Measurements from ENCODE around the gene RPTOR. TPM values are rescaled to one million over a fixed set of nuclear protein-coding genes. Genes with fewer than 3 reads are reported as not detected.

RPTOR gene
- total RNA-seq, 1 donor, result 45.5 TPM

- no peak for DNase-seq (ENCODE audit: low read depth in 2 of 3, low spot score in 2 of 3)
These were observed 402.7 kb downstream of the RPTOR start for GRCh38 chr17:80947200-80947940.

- DNase-seq (ENCODE audit: low read depth in 2 of 3, low spot score in 2 of 3), result no peak
These were observed 403.7 kb downstream of the RPTOR start for GRCh38 chr17:80948019-80948975.

GRCh38 chr17:80948976-80949450 is 404.4 kb downstream of the RPTOR start:
- no peak for DNase-seq (ENCODE audit: low read depth in 2 of 3, low spot score in 2 of 3)

GRCh38 chr17:80949451-80950421 is 405.1 kb downstream of the RPTOR start:
- DNase-seq (ENCODE audit: low read depth in 2 of 3, low spot score in 2 of 3), result no peak

- no peak for DNase-seq (ENCODE audit: low read depth in 2 of 3, low spot score in 2 of 3)
These were observed 406.0 kb downstream of the RPTOR start for GRCh38 chr17:80950466-80951120.

- no peak for DNase-seq (ENCODE audit: low read depth in 2 of 3, low spot score in 2 of 3)
These were observed 406.8 kb downstream of the RPTOR start for GRCh38 chr17:80951121-80952090.

GRCh38 chr17:80952291-80952690 is 407.7 kb downstream of the RPTOR start:
- no peak for DNase-seq (ENCODE audit: low read depth in 2 of 3, low spot score in 2 of 3)

- no peak for DNase-seq (ENCODE audit: low read depth in 2 of 3, low spot score in 2 of 3)
These were observed 409.1 kb downstream of the RPTOR start for GRCh38 chr17:80953471-80954315.

- DNase-seq (ENCODE audit: low read depth in 2 of 3, low spot score in 2 of 3), result no peak
These were observed 410.4 kb downstream of the RPTOR start for GRCh38 chr17:80955078-80955477.

- no peak for DNase-seq (ENCODE audit: low read depth in 2 of 3, low spot score in 2 of 3)
These were observed 411.1 kb downstream of the RPTOR start for GRCh38 chr17:80955671-80956280.

GRCh38 chr17:80956321-80957190 is 411.9 kb downstream of the RPTOR start:
- no peak for DNase-seq (ENCODE audit: low read depth in 2 of 3, low spot score in 2 of 3)

GRCh38 chr17:80957461-80957941 is 412.9 kb downstream of the RPTOR start:
- no peak for DNase-seq (ENCODE audit: low read depth in 2 of 3, low spot score in 2 of 3)

- DNase-seq (ENCODE audit: low read depth in 2 of 3, low spot score in 2 of 3), result no peak
These were observed 414.8 kb downstream of the RPTOR start for GRCh38 chr17:80959330-80960036.

GRCh38 chr17:80960037-80960796 is 415.6 kb downstream of the RPTOR start:
- DNase-seq (ENCODE audit: low read depth in 2 of 3, low spot score in 2 of 3), result no peak

Data from hematopoietic multipotent progenitor cell (in vitro differentiated cells).